ENCODE data around the gene DSCAML1. TPM values are rescaled to one million over a fixed set of nuclear protein-coding genes. Genes with fewer than 3 reads are reported as not detected.

The DSCAML1 gene
- total and polyA plus RNA-seq, 2 of the 8 experiments (the other 6 are each of a cell fraction or from before 2014, with no cell fraction given): 0.19 to 0.24 TPM

GRCh38 chr11:117774553-117774952 is 22.5 kb downstream of the DSCAML1 start (continued):
- TF ChIP-seq KDM4A (IDR thresholded peaks at IDR 0.05; ENCODE audit: low read depth, low read length, severe bottlenecking) (no peak), GTF2F1 (IDR thresholded peaks at IDR 0.05; ENCODE audit: borderline replicate concordance, low read depth, low read length) (no peak), SP2 (IDR thresholded peaks at IDR 0.05; ENCODE audit: low read length) (no peak), ASH2L (IDR thresholded peaks at IDR 0.05; ENCODE audit: low read length) (no peak)
- TF ChIP-seq, protein P1, sequence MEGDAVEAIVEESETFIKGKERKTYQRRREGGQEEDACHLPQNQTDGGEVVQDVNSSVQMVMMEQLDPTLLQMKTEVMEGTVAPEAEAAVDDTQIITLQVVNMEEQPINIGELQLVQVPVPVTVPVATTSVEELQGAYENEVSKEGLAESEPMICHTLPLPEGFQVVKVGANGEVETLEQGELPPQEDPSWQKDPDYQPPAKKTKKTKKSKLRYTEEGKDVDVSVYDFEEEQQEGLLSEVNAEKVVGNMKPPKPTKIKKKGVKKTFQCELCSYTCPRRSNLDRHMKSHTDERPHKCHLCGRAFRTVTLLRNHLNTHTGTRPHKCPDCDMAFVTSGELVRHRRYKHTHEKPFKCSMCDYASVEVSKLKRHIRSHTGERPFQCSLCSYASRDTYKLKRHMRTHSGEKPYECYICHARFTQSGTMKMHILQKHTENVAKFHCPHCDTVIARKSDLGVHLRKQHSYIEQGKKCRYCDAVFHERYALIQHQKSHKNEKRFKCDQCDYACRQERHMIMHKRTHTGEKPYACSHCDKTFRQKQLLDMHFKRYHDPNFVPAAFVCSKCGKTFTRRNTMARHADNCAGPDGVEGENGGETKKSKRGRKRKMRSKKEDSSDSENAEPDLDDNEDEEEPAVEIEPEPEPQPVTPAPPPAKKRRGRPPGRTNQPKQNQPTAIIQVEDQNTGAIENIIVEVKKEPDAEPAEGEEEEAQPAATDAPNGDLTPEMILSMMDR (IDR thresholded peaks at IDR 0.05; ENCODE audit: control extremely low read depth in 1 of 3, insufficient read depth in 1 of 3, low read depth in 1 of 3, low read length in 3 of 3): no peak

Data from H1 (cell line).